ENCODE data around the gene ITGA1.
"Not testable (repeated sequence)": the region's sequence is repeated elsewhere in the genome, so short reads cannot be mapped to it uniquely, and the experiment has no call there.

ITGA1 gene

GRCh38 chr5:52787600-52788504 lies at the start of gene ITGA1, which contains the start of gene PELO:
Gene ITGA1, plus strand, starts transcription at chr5:52787916. Its CDS starts 438 bp downstream, at chr5:52788354.
Gene PELO, plus strand, starts transcription at chr5:52787916. Its CDS starts 12,479 bp downstream, at chr5:52800395.
- H3K4me3 Mint-ChIP-seq, result peak within 1 kb of the TSS; percentile 90
- no peak within 1 kb of the TSS for H3K27ac Mint-ChIP-seq
- peak; percentile 34 for TF ChIP-seq CTCF (IDR thresholded peaks at IDR 0.05)
- peak; percentile 86 for DNase-seq
- H3K36me3 Mint-ChIP-seq (ENCODE audit: low read depth), result no peaks in the 10 kb centered on the region
- H3K27me3 Mint-ChIP-seq (ENCODE audit: low read depth, poor library complexity), result peaks cover 19% of the 10 kb centered on the region
- H3K9me3 Mint-ChIP-seq, result peaks cover 4% of the 10 kb centered on the region
- H3K4me1 Mint-ChIP-seq, result peaks cover 22% of the 10 kb centered on the region

GRCh38 chr5:52738095-52738506 lies 49.6 kb upstream of the ITGA1 start:
- no peaks in the 10 kb centered on the region for H3K4me1 Mint-ChIP-seq
- H3K27me3 Mint-ChIP-seq (ENCODE audit: low read depth, poor library complexity), result no peaks in the 10 kb centered on the region
- TF ChIP-seq CTCF (IDR thresholded peaks at IDR 0.05), result no peak
- no peak overlapping the region for H3K4me3 Mint-ChIP-seq
- H3K9me3 Mint-ChIP-seq, result peaks cover 6% of the 10 kb centered on the region
- peak overlapping the region; percentile 2 for H3K27ac Mint-ChIP-seq
- no peak for DNase-seq
- no peaks in the 10 kb centered on the region for H3K36me3 Mint-ChIP-seq (ENCODE audit: low read depth)

GRCh38 chr5:52740007-52740406 lies 47.7 kb upstream of the ITGA1 start:
- Mint-ChIP-seq H3K9me3 (peaks cover 6% of the 10 kb centered on the region), H3K36me3 (ENCODE audit: low read depth) (no peaks in the 10 kb centered on the region), H3K4me3 (no peak overlapping the region), H3K27me3 (ENCODE audit: low read depth, poor library complexity) (no peaks in the 10 kb centered on the region), H3K4me1 (no peaks in the 10 kb centered on the region), H3K27ac (no peak overlapping the region)
- DNase-seq, result no peak
- TF ChIP-seq CTCF (IDR thresholded peaks at IDR 0.05), result no peak

GRCh38 chr5:52743012-52743411 lies 44.7 kb upstream of the ITGA1 start:
- H3K27me3 Mint-ChIP-seq (ENCODE audit: low read depth, poor library complexity), result no peaks in the 10 kb centered on the region
- no peaks in the 10 kb centered on the region for H3K36me3 Mint-ChIP-seq (ENCODE audit: low read depth)
- no peak for DNase-seq
- H3K4me1 Mint-ChIP-seq, result no peaks in the 10 kb centered on the region
- no peak overlapping the region for H3K27ac Mint-ChIP-seq
- no peak overlapping the region for H3K4me3 Mint-ChIP-seq
- TF ChIP-seq CTCF (IDR thresholded peaks at IDR 0.05), result no peak
- no peaks in the 10 kb centered on the region for H3K9me3 Mint-ChIP-seq

GRCh38 chr5:52743529-52743928 lies 44.2 kb upstream of the ITGA1 start:
- H3K4me1 Mint-ChIP-seq, result no peaks in the 10 kb centered on the region
- no peak for DNase-seq
- no peak overlapping the region for H3K27ac Mint-ChIP-seq
- no peak for TF ChIP-seq CTCF (IDR thresholded peaks at IDR 0.05)
- no peaks in the 10 kb centered on the region for H3K36me3 Mint-ChIP-seq (ENCODE audit: low read depth)
- H3K27me3 Mint-ChIP-seq (ENCODE audit: low read depth, poor library complexity), result no peaks in the 10 kb centered on the region
- H3K4me3 Mint-ChIP-seq, result no peak overlapping the region
- no peaks in the 10 kb centered on the region for H3K9me3 Mint-ChIP-seq

- Mint-ChIP-seq H3K27me3 (ENCODE audit: low read depth, poor library complexity) (no peaks in the 10 kb centered on the region), H3K27ac (no peak overlapping the region), H3K9me3 (no peaks in the 10 kb centered on the region), H3K36me3 (ENCODE audit: low read depth) (no peaks in the 10 kb centered on the region), H3K4me1 (no peaks in the 10 kb centered on the region), H3K4me3 (no peak overlapping the region)
- DNase-seq, result no peak
- TF ChIP-seq CTCF (IDR thresholded peaks at IDR 0.05), result no peak
Measured at GRCh38 chr5:52743970-52744369, 43.7 kb upstream of the ITGA1 start.

GRCh38 chr5:52744867-52745458 lies 42.8 kb upstream of the ITGA1 start:
- not testable (repeated sequence) for H3K4me1 Mint-ChIP-seq; DNase-seq; H3K27ac Mint-ChIP-seq; H3K36me3 Mint-ChIP-seq (ENCODE audit: low read depth); H3K9me3 Mint-ChIP-seq; H3K4me3 Mint-ChIP-seq; H3K27me3 Mint-ChIP-seq (ENCODE audit: low read depth, poor library complexity)

Data from nephron progenitor cell (in vitro differentiated cells).